C4-2B (cell line): ENCODE results near the gene KCNIP1.

Source experiments
- H3K27ac ChIP-seq: fragments of 450-650 bp; 2 replicates; pipeline ENCODE4 v1.5.1; 2017
- ZFX ChIP-seq: fragments of 450-650 bp; IDR thresholded peaks from 2 replicates; pipeline ENCODE4 v1.6.1; 2017
- TF ChIP-seq, protein P1 (sequence below): fragments of 450-650 bp; conservative IDR thresholded peaks from 2 replicates; pipeline ENCODE4 v1.5.1; 2017; ENCODE audit warnings: mild to moderate bottlenecking

KCNIP1 gene

DNA sequence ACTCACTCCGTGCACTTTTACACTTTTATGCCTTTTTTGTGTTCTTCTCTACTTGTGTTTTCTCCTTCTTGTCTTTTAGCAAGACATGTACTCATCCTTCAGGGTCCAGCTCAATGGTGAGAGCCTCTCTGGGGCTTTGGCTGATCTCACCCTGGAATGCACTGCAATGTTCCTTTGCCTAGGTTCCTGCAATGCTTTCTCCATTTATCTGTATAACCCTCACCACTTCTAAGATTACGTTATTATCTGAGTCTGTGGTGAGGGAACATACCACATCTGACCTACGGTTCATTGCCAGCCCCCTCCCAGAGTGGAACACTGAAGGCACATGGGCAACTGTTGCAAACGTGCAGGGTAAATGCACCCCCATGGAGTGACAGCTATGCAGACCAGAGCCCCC, 47.3 kb downstream of the KCNIP1 start:
- TF ChIP-seq ZFX: no peak
- TF ChIP-seq, protein P1, sequence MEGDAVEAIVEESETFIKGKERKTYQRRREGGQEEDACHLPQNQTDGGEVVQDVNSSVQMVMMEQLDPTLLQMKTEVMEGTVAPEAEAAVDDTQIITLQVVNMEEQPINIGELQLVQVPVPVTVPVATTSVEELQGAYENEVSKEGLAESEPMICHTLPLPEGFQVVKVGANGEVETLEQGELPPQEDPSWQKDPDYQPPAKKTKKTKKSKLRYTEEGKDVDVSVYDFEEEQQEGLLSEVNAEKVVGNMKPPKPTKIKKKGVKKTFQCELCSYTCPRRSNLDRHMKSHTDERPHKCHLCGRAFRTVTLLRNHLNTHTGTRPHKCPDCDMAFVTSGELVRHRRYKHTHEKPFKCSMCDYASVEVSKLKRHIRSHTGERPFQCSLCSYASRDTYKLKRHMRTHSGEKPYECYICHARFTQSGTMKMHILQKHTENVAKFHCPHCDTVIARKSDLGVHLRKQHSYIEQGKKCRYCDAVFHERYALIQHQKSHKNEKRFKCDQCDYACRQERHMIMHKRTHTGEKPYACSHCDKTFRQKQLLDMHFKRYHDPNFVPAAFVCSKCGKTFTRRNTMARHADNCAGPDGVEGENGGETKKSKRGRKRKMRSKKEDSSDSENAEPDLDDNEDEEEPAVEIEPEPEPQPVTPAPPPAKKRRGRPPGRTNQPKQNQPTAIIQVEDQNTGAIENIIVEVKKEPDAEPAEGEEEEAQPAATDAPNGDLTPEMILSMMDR: no peak
- H3K27ac ChIP-seq: no peak overlapping the region

GRCh38 chr5:170551622-170552021, 47.8 kb downstream of the KCNIP1 start:
- H3K27ac ChIP-seq: no peak overlapping the region
- TF ChIP-seq ZFX: no peak
- TF ChIP-seq, protein P1: no peak

GRCh38 chr5:170552621-170553115, 48.8 kb downstream of the KCNIP1 start:
- no peak for TF ChIP-seq ZFX
- TF ChIP-seq, protein P1: no peak
- H3K27ac ChIP-seq: no peak overlapping the region

DNA sequence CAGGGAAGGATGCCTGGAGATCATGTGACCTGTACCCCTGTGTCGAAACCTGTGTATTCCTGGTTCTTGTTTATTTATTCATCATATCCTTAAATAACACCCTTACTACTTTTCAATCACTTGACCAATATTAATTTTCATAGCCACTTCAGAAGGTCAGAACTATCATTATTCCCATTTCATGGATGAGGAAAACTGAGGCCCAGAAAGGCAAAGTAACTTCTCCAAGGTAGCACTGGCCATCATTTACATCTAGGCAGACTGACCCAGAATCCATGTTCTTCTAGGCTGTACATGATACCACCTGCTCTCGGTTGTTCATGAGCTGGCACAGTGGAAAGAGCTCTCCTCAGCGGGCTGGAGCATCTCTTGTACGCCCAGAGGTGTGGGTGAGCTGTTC, 49.4 kb downstream of the KCNIP1 start:
- no peak overlapping the region for H3K27ac ChIP-seq
- TF ChIP-seq, protein P1: no peak
- TF ChIP-seq ZFX: no peak

DNA sequence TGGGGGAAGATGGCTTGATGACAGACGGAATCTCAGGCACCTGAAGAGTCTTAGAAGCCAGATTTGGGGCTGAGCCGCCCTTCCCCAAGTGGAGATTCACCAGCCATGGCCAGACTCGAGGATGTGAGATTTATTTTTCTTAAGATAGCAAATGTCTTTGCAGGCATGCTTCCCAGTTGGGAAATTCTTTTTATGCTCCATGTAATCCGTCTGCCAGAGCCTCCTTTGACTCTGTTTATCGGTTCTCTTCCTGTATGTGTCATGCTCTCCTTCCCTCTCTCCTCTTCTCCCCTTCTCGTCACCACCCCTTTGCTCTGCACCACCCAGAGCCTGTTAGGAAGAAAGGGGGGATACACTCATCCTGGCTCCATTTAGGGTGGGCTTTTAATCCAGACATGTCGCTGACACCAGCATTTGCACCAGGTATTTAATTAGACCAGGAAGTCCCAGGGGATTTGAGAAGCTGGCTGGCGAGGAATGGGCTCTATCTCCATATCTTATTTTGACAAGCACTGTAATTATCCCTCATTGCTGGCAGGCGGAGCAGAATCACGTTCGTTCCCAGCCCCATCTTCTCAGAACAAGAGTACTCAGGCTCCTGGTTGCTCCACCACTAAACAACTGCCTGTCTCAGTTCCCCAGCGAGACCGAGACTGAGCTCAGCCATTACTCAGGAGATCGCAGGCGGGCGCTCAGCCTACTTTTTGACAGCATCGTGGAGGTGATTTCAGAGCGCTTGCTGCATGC, 50.9 kb downstream of the KCNIP1 start:
- no peak overlapping the region for H3K27ac ChIP-seq
- TF ChIP-seq ZFX: no peak
- TF ChIP-seq, protein P1: no peak

DNA sequence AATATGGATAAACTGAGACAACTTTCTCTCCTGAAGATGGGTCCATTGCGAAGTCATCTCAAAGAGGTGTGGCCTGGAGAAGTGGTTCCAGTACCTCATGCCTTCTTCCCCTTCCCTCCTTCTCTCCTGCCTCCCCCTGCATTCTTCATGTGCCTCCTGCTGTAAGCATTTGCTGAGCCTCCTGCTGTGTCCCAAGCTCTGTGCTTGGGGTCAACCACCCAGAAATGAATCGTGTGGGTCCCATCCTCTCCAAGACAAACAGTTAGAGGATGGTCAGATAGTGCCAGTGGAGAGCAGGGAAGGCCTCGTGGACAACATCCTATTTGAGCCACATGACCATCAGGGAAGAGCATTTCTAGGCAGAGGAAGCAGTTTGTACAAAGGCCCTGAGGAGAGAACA, 53.5 kb downstream of the KCNIP1 start:
- H3K27ac ChIP-seq: no peak overlapping the region
- no peak for TF ChIP-seq ZFX
- TF ChIP-seq, protein P1: no peak

GRCh38 chr5:170559296-170559695, 55.5 kb downstream of the KCNIP1 start:
- TF ChIP-seq ZFX: no peak
- TF ChIP-seq, protein P1: no peak
- H3K27ac ChIP-seq: no peak overlapping the region
